PC-9 (cell line): ENCODE results near the gene FOXJ3. TPM values are rescaled to one million over a fixed set of nuclear protein-coding genes. Genes with fewer than 3 reads are reported as not detected.

Experiments used
- BruUV-seq: library from RNA; stranded (reverse); fragments of 400-500 nt; replicated peaks from 2 replicates; lab custom pipeline; 2021; lab: Mats Ljungman, UMichigan
- CTCF ChIA-PET: fragments of 300-600 bp; sonication (Branson Sonifier 250); formaldehyde crosslinking; loops from one replicate; lab custom pipeline; 2022; ENCODE audit warnings: antibody characterized with exemption; lab: Charles Lee
- POLR2A ChIA-PET: fragments of 300-600 bp; sonication (Branson Sonifier 250); formaldehyde crosslinking; loops from one replicate; lab custom pipeline; 2022; ENCODE audit warnings: antibody characterized with exemption; ENCODE audit not compliant: unreplicated experiment; lab: Charles Lee
- DNase-seq, 2 experiments: peaks; one replicate each; pipeline versions ENCODE4 v3.0.0 to v3.0.0-alpha.2; 2015 to 2022; ENCODE audit warnings: mixed read lengths in 1 of 2
- H2AFZ ChIP-seq: fragments of 200-600 bp; sonication (generic); 2 replicates; pipeline ENCODE4 v1.8.1; 2017; ENCODE audit warnings: antibody characterized with exemption
- H3F3A ChIP-seq: fragments of 200-600 bp; sonication (generic); 2 replicates; pipeline ENCODE4 v1.8.1; 2017; ENCODE audit warnings: antibody characterized with exemption, mild to moderate bottlenecking, low read depth; ENCODE audit not compliant: insufficient read depth
- H3K27ac ChIP-seq: fragments of 200-600 bp; sonication (generic); 2 replicates; pipeline ENCODE4 v1.6.1; 2016; ENCODE audit warnings: mixed run types
- H3K27me3 ChIP-seq: fragments of 200-600 bp; sonication (generic); 2 replicates; pipeline ENCODE4 v1.6.1; 2016; ENCODE audit warnings: low read depth, mixed run types; ENCODE audit not compliant: insufficient read depth
- H3K36me3 ChIP-seq: fragments of 200-600 bp; sonication (generic); 2 replicates; pipeline ENCODE4 v1.6.1; 2016; ENCODE audit warnings: low read depth, mixed run types
- H3K4me1 ChIP-seq: fragments of 200-600 bp; sonication (generic); replicated peaks from 2 replicates; pipeline ENCODE4 v1.6.1; 2016; ENCODE audit warnings: mixed run types; ENCODE audit not compliant: insufficient read depth
- H3K4me2 ChIP-seq: fragments of 200-600 bp; sonication (generic); 2 replicates; pipeline ENCODE4 v1.6.1; 2017; ENCODE audit warnings: mixed run types
- H3K4me3 ChIP-seq: fragments of 200-600 bp; sonication (generic); 2 replicates; pipeline ENCODE4 v1.6.1; 2016; ENCODE audit warnings: mixed run types
- H3K79me2 ChIP-seq: fragments of 200-600 bp; sonication (generic); 2 replicates; pipeline ENCODE4 v1.6.1; 2017; ENCODE audit warnings: low read depth, mixed run types
- H3K9me2 ChIP-seq: fragments of 200-600 bp; sonication (generic); 2 replicates; pipeline ENCODE4 v1.8.1; 2017; ENCODE audit warnings: mild to moderate bottlenecking; ENCODE audit not compliant: insufficient read depth
- H3K9me3 ChIP-seq: fragments of 200-600 bp; sonication (generic); 2 replicates; pipeline ENCODE4 v1.8.1; 2016; ENCODE audit warnings: low read depth; ENCODE audit not compliant: insufficient read depth
- H4K20me1 ChIP-seq: fragments of 200-600 bp; sonication (generic); 2 replicates; pipeline ENCODE4 v1.8.1; 2017; ENCODE audit not compliant: insufficient read depth
- CTCF ChIP-seq: fragments of 200-600 bp; sonication (generic); conservative IDR thresholded peaks from 2 replicates; pipeline ENCODE4 v1.6.1; 2017; ENCODE audit warnings: mixed run types, antibody characterized with exemption, mild to moderate bottlenecking, moderate library complexity
- EZH2 ChIP-seq: fragments of 200-600 bp; sonication (generic); IDR thresholded peaks from 2 replicates; pipeline ENCODE4 v1.8.0; 2017; ENCODE audit warnings: antibody characterized with exemption, low read depth
- intact Hi-C: fragments of 100-400 bp; cut with micrococcal nuclease; formaldehyde crosslinking; loops from one replicate; pipeline ENCODE4 v1.10.0; 2022; ENCODE audit not compliant: unreplicated experiment
- total RNA-seq: library from RNA; stranded (reverse); gene quantifications from 2 replicates; pipeline ENCODE4 v1.2.3, GENCODE V29; 2021

FOXJ3 gene
- total RNA-seq, 1 experiment from 2014 or later: 60.4 TPM

- ChIA-PET CTCF (no interaction called here), POLR2A (no interaction called here)
- no peaks in the 10 kb centered on the region for H3K27me3 ChIP-seq
- no peak overlapping the region for H3K4me3 ChIP-seq
- H3K79me2 ChIP-seq: peaks cover 92% of the 10 kb centered on the region
- intact Hi-C loops: no loop called here
- H3K36me3 ChIP-seq: peaks cover 31% of the 10 kb centered on the region
- no peaks in the 10 kb centered on the region for H3K4me1 ChIP-seq
- H2AFZ ChIP-seq: no peak overlapping the region
- TF ChIP-seq EZH2 (no peak), CTCF (no peak)
- peaks cover 15% of the 10 kb centered on the region; the same call in 1 of the 2 replicates for H3K9me3 ChIP-seq
- BruUV-seq: no TSS peak
- no peaks in the 10 kb centered on the region for H3F3A ChIP-seq
- H4K20me1 ChIP-seq: peaks cover 7% of the 10 kb centered on the region; the same call in 1 of the 2 replicates
- no peaks in the 10 kb centered on the region for H3K9me2 ChIP-seq
- no peak overlapping the region for H3K4me2 ChIP-seq
- H3K27ac ChIP-seq: no peak overlapping the region
- DNase-seq: no peak
Observed at GRCh38 chr1:42305639-42306038, 29.4 kb downstream of the FOXJ3 start.

GRCh38 chr1:42302034-42302433 is 33.0 kb downstream of the FOXJ3 start:
- no peak overlapping the region for H3K4me2 ChIP-seq
- no peaks in the 10 kb centered on the region for H3K27me3 ChIP-seq
- peaks cover 9% of the 10 kb centered on the region; the same call in 1 of the 2 replicates for H3F3A ChIP-seq
- TF ChIP-seq EZH2 (no peak), CTCF (no peak)
- peaks cover 34% of the 10 kb centered on the region for H3K36me3 ChIP-seq
- intact Hi-C loops: no loop called here
- no TSS peak for BruUV-seq
- H3K27ac ChIP-seq: no peak overlapping the region
- DNase-seq: no peak
- H3K9me3 ChIP-seq: peaks cover 21% of the 10 kb centered on the region
- H3K4me1 ChIP-seq: no peaks in the 10 kb centered on the region
- H3K9me2 ChIP-seq: no peaks in the 10 kb centered on the region
- ChIA-PET CTCF (no interaction called here), POLR2A (no interaction called here)
- peaks cover 93% of the 10 kb centered on the region for H3K79me2 ChIP-seq
- H3K4me3 ChIP-seq: no peak overlapping the region
- 0 out of 2 replicates have a peak, but pooled peaks cover 4% of the 10 kb centered on the region for H4K20me1 ChIP-seq
- H2AFZ ChIP-seq: no peak overlapping the region

- Histone ChIP-seq H4K20me1 (0 out of 2 replicates have a peak, but pooled peaks cover 4% of the 10 kb centered on the region), H2AFZ (no peak overlapping the region), H3K4me1 (no peaks in the 10 kb centered on the region), H3F3A (peaks cover 23% of the 10 kb centered on the region), H3K4me3 (no peak overlapping the region), H3K27ac (no peak overlapping the region), H3K36me3 (peaks cover 31% of the 10 kb centered on the region), H3K79me2 (peaks cover 90% of the 10 kb centered on the region), H3K9me3 (peaks cover 30% of the 10 kb centered on the region), H3K4me2 (no peak overlapping the region), H3K27me3 (no peaks in the 10 kb centered on the region), H3K9me2 (no peaks in the 10 kb centered on the region)
- BruUV-seq: no TSS peak
- POLR2A ChIA-PET: interaction anchor here (0.6 kb wide), 1 partner anchor 30 kb away, joined by 4 read pairs; no protein-coding TSS in a partner anchor
- intact Hi-C loops: no loop called here
- no peak for DNase-seq
- CTCF ChIA-PET: no interaction called here
- TF ChIP-seq EZH2 (no peak), CTCF (no peak)
Observed at GRCh38 chr1:42298520-42298919, 36.5 kb downstream of the FOXJ3 start.
